Ectodermal cell (in vitro differentiated cells): ENCODE results near the gene ATG4D. TPM values are rescaled to one million over a fixed set of nuclear protein-coding genes. Genes with fewer than 3 reads are reported as not detected.

Experiments
- H3K27ac ChIP-seq: 2 replicates; pipeline ENCODE4 v1.7.0; 2013; ENCODE audit warnings: mild to moderate bottlenecking, low read depth, low read length; ENCODE audit not compliant: insufficient read depth, poor library complexity, severe bottlenecking
- H3K27me3 ChIP-seq: 2 replicates; pipeline ENCODE4 v1.7.0; 2013; ENCODE audit warnings: mild to moderate bottlenecking, low read length; ENCODE audit not compliant: insufficient read depth, control insufficient read depth, poor library complexity, severe bottlenecking
- H3K36me3 ChIP-seq: one replicate; pipeline ENCODE4 v1.7.0; 2013; ENCODE audit warnings: low read length; ENCODE audit not compliant: control insufficient read depth, insufficient read depth
- H3K4me1 ChIP-seq: one replicate; pipeline ENCODE4 v1.7.0; 2013; ENCODE audit warnings: low read length; ENCODE audit not compliant: control insufficient read depth, insufficient read depth
- H3K4me3 ChIP-seq: 2 replicates; pipeline ENCODE4 v1.7.0; 2013; ENCODE audit warnings: low read depth, low read length, control low read depth; ENCODE audit not compliant: insufficient read depth
- H3K9me3 ChIP-seq: 2 replicates; pipeline ENCODE4 v1.7.0; 2013; ENCODE audit warnings: mild to moderate bottlenecking, low read length, moderate library complexity; ENCODE audit not compliant: control insufficient read depth
- WGBS, 2 experiments: methylation state at CpG; one replicate each; pipeline ENCODE4 v1.1.7; 2013; ENCODE audit warnings: missing lambda C conversion rate in 2 of 2; 5-methylcytosine and 5-hydroxymethylcytosine counted together
- polyA plus RNA-seq, 4 experiments: library from polyadenylated mRNA; stranded (reverse); fragments of 50-300 nt; gene quantifications; one replicate each; pipeline ENCODE4 v1.2.3, GENCODE V29; 2013

ATG4D gene
- 30.4 TPM for polyA plus RNA-seq (2013, experiment 1 of 4)
- 30.2 TPM for polyA plus RNA-seq (2013, experiment 2 of 4)
- polyA plus RNA-seq (2013, experiment 3 of 4): 21.1 TPM
- 23.8 TPM for polyA plus RNA-seq (2013, experiment 4 of 4)

DNA sequence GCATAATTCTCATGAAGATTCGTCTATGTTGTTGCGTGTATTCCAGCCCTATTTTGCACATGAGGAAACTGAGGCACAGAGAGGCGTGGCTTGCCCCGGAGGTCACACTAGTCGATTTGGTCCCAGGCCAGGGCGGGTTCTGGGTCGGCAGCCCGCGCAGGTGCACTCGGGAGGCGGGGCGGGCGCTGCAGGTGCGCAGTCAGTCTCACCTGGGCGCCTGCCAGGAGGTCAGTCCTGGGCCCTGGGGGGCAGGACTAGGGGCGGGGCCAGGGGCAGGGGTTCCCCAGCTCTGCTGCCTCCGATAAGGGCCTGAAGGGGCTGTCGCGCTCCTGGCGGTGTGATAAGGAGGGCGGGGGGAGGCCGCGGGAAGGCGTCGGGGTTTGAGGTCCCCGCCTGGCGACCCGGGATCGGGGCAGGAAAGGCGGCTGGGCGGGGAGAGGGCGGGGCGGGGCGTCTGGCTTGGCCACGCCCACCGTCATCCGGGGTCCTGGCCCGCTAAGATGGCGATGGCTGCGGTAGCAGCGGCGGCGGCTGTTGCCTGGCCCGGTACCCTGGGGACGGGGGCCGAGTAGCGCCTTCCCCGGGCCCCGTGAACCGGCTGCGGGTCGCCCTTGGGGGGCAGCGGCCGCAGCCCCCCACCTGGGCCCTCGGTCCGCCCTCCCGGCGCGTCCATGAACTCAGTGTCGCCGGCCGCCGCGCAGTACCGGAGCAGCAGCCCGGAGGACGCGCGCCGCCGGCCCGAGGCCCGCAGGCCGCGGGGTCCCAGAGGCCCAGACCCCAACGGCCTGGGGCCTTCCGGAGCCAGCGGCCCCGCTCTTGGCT, at the start of gene ATG4D:
ATG4D (plus strand) TSS at position 485 of the 822 bp plus-strand sequence; CDS start at position 672, 187 bp downstream.
- Histone ChIP-seq H3K36me3 (peaks cover 4% of the 10 kb centered on the region), H3K9me3 (no peaks in the 10 kb centered on the region), H3K27ac (no peak within 1 kb of the TSS), H3K4me1 (no peaks in the 10 kb centered on the region), H3K27me3 (no peaks in the 10 kb centered on the region), H3K4me3 (peak within 1 kb of the TSS; percentile 90)
- 2 to 3% methylated on average over 79 of the region's 79 CpGs for WGBS, 2 experiments

DNA sequence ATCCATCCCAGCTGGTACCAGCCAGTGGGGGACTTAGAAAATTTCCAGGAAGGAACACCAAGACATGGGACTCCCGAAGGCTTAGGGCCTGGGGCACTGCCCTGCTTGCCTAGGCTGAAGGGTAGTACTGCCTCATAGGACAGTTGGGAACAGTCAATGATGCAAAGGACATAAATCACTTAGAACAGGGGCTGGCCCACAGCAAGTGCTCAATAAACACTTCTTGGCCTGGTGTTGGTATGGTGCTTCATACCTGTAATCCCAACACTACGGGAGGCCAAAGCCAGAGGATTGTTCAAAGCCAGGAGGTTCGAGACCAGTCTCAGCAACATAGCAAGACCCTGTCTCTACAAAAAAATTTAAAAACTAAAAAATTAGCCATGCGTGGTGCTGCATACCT, 46.3 kb upstream of the ATG4D start:
- 86 to 92% methylated on average over 4 of the region's 4 CpGs for WGBS, 2 experiments
- Histone ChIP-seq H3K9me3 (no peaks in the 10 kb centered on the region), H3K36me3 (peaks cover 27% of the 10 kb centered on the region)

DNA sequence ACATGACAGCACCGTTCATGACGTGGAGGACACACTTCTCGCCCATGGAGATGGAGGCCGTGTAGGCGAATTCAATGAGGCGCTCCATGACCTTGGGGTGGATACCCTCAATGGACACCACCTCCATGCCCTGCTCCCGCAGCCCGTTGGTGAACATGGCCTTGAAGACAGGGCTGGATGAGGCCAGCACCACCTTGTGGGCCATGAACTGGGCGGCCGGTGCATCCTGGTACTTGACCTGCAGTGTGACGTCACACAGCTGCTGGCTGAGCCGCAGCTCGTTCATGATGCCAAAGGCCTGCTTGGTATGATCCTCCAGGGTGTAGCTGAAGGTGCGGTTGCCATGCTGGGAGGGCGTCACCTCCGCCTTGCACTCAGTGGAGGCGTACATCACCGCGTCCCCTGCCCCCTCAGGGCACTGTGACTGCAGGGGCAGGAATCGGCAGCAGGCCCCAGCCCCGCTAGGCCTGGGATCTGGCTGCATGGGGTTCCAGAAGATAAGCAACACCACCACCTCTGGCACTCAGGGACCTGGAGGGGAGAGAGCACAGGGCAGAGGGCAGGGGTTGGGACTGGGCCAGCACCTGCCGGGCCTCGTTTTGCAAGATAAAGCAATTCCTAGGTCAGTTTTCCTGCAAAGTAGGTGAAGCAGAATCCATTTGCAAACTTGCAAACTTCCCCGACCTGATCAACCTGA, 44.0 kb upstream of the ATG4D start:
- Histone ChIP-seq H3K27me3 (peaks cover 10% of the 10 kb centered on the region), H3K9me3 (no peaks in the 10 kb centered on the region)

More for the DNA sequence above, 46.3 kb upstream of the ATG4D start:
- H3K27ac ChIP-seq: no peak overlapping the region
- H3K27me3 ChIP-seq: no peaks in the 10 kb centered on the region
- peaks cover 5% of the 10 kb centered on the region for H3K4me1 ChIP-seq
- H3K4me3 ChIP-seq: no peak overlapping the region

DNA sequence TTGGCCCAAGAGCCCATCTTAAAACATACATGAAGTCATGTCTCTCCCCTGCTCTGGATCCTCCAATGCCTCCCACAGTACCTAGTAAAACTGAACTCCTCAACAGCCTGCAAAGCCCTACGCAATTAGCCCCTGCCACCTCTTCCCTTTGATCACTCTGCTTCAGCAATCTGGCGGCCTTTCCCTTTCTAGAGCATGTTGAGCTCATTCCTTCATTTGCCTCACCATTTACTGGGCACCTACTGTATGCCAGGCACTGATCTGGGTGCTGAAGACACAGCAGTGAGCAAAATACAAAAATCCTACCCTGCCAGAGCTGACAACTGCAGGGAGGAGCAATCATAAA, 43.5 kb upstream of the ATG4D start:
- Histone ChIP-seq H3K27ac (no peak overlapping the region), H3K36me3 (peaks cover 23% of the 10 kb centered on the region), H3K4me1 (peaks cover 5% of the 10 kb centered on the region), H3K9me3 (no peaks in the 10 kb centered on the region), H3K27me3 (peaks cover 10% of the 10 kb centered on the region), H3K4me3 (no peak overlapping the region)
- 77 to 81% methylated on average over 2 of the region's 2 CpGs for WGBS, 2 experiments

More for the DNA sequence above, 44.0 kb upstream of the ATG4D start:
- no peak overlapping the region for H3K4me3 ChIP-seq
- H3K4me1 ChIP-seq: peaks cover 5% of the 10 kb centered on the region
- H3K27ac ChIP-seq: no peak overlapping the region
- peaks cover 27% of the 10 kb centered on the region for H3K36me3 ChIP-seq
- 87 to 90% methylated on average over 24 of the region's 24 CpGs for WGBS, 2 experiments

DNA sequence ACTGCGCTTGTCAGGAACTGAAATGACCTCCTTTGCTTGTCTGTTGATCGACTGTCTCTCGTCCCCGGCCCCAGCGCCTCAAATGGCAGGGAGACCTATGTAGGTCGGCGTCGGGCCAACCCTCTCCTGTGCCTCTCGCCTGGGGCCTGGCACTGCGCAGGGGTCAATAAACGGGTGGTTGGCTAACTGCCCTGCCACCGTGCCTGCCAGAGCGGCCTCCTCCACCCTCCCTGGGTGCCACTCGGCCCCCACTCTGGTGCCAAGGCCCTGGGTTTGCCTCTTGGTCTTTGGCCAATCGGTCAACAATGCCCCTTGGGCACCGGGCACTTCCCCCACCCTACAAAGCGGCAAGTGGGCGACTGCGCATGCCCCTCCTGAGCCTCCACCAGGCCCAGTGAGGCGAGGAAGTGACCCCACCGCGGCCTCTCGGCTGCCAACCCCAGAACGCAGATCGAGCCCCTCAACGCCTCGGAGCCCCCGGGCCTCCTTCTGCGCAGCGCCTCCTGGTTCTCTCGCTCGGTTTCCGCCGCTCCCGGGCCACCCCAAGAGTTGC, 41.7 kb upstream of the ATG4D start:
- Histone ChIP-seq H3K4me1 (peaks cover 5% of the 10 kb centered on the region), H3K27ac (peak overlapping the region; percentile 30), H3K36me3 (peaks cover 19% of the 10 kb centered on the region), H3K27me3 (peaks cover 10% of the 10 kb centered on the region), H3K9me3 (no peaks in the 10 kb centered on the region), H3K4me3 (peak overlapping the region; percentile 79)
- 6 to 7% methylated on average over 35 of the region's 35 CpGs for WGBS, 2 experiments

DNA sequence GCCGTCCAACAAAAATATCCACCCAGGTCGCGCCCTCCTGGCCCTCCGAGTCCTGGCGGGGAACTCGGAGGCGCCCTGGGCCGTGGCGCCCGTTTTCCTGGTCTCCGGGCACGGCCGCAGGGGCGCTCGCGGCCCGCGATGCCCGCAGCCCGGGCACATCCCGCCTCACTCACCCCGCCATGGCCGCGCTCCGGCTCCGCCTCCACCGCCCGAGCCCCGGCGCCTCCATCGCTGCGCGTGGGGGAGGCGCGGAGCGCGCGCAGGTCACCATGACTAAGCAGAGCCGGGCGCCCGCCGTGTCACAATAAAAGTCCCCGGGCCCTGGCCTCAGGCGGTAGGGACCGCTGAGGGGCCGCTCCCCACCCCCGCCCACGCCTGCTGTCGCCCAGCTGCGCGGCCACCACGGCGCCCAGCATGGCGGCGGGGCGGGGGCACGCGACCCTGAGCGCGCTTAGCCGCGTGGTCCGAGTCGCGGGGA, 41.1 kb upstream of the ATG4D start:
- peak overlapping the region; percentile 77 for H3K27ac ChIP-seq
- peaks cover 17% of the 10 kb centered on the region for H3K36me3 ChIP-seq
- WGBS, 2 experiments: 0% methylated on average over 65 of the region's 65 CpGs
- no peaks in the 10 kb centered on the region for H3K9me3 ChIP-seq
- H3K4me3 ChIP-seq: peak overlapping the region; percentile 79
- peaks cover 10% of the 10 kb centered on the region for H3K27me3 ChIP-seq
- peaks cover 5% of the 10 kb centered on the region for H3K4me1 ChIP-seq

DNA sequence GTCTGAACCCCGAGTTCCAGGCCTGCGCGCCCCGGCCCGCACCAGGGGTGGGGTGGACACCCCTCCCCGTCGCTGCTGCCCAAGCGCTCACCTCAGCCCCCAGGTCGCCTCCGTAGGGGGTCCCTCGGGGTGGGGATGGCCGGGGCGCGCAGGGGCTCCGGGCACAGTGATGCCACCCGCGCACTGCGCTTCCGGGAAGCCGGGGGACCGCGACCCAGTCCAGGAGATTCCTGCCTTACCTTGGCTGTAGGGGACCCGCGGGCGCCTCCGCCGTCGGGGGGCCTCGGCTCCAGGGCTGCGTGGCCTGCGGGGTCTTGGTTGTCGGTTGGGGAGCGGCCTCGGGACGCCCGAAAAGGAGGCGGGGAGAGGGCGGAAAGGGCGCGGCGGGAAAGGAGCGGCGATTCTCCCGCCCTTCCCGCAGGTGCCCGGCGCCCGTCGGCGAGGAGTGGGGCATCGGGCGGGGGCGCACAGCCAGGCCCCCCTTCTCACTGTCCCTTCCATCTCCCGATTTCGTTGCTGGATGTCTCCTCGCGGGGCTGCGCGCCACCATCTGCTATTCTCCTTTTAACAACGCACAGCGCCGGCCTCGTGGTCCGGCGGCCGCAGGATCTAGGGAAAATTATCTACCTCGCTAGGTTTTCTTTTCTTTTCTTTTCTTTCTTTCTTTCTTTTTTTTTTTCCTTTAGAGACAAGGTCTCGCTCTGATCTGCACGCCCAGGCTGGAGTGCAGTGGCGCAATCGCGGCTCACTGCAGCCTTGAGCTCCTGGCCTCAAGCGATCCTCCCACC, 40.5 kb upstream of the ATG4D start, which contains the start of gene KEAP1:
KEAP1 (minus strand) TSS at position 355 of the 788 bp plus-strand sequence. CDS start 3,323 bp downstream, outside the sequence.
- Histone ChIP-seq H3K4me1 (peaks cover 5% of the 10 kb centered on the region), H3K27ac (peak within 1 kb of the TSS; percentile 77), H3K4me3 (peak within 1 kb of the TSS; percentile 79), H3K27me3 (peaks cover 10% of the 10 kb centered on the region), H3K9me3 (no peaks in the 10 kb centered on the region), H3K36me3 (peaks cover 16% of the 10 kb centered on the region)
- WGBS, 2 experiments: 9 to 10% methylated on average over 73 of the region's 73 CpGs

DNA sequence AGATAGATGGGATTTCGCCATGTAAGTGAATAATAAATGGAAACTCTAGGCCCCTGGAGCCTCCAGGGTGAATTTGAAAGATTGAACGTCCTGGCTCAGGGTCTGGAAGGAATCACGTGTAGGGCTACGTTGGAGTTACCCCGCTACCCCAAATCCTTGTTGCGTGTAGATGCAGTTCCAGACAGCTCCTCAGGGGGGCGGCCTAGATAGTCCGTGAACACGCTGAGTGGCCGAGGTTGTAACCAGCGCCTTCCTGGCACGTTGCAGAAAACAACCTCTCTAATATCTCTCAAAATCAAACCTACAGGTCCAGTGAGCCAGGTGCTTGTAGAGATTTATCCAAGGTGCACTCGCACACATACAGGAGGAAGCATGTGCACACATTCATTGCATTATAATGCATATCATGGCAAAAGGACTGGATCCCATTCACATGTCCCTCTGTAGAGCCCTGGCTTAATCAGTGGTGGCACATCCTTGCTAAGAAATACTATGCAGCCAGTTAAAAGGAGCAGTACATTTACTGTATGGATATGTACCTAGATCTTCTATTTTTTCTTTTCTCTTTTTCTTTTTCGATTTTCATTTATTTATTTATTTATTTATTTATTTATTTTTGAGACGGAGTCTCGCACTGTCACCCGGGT, 38.0 kb upstream of the ATG4D start:
- no peaks in the 10 kb centered on the region for H3K36me3 ChIP-seq
- no peak overlapping the region for H3K4me3 ChIP-seq
- peaks cover 13% of the 10 kb centered on the region for H3K27me3 ChIP-seq
- H3K27ac ChIP-seq: no peak overlapping the region
- WGBS, 2 experiments: 30 to 31% methylated on average over 16 of the region's 17 CpGs
- H3K9me3 ChIP-seq: no peaks in the 10 kb centered on the region
- peaks cover 5% of the 10 kb centered on the region for H3K4me1 ChIP-seq

DNA sequence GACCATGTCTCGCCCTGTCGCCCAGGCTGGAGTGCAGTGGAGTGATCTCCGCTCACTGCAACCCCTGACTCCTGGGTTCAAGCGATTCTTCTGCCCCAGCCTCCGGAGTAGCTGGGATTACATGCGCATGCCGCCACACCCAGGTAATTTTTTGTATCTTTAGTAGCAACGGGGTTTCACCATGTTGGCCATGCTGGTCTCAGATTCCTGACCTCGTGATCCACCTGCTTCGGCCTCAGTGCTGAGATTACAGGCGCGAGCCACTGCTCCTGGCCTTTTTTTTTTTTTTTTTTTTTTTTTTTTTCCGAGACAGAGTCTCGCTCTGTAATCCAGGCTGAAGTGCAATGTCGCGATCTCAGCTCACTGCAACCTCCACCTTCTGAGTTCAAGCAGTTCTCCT, 35.7 kb upstream of the ATG4D start:
- H3K27me3 ChIP-seq: peaks cover 29% of the 10 kb centered on the region
- WGBS, 2 experiments: 88 to 91% methylated on average over 16 of the region's 16 CpGs
- no peak overlapping the region for H3K4me3 ChIP-seq
- H3K36me3 ChIP-seq: no peaks in the 10 kb centered on the region
- H3K4me1 ChIP-seq: no peaks in the 10 kb centered on the region
- no peak overlapping the region for H3K27ac ChIP-seq
- no peaks in the 10 kb centered on the region for H3K9me3 ChIP-seq
